ENCODE data around the gene CPVL.

The CPVL gene

GRCh38 chr7:28957751-28958234, 188.5 kb downstream of the CPVL start:
- CTCF ChIA-PET: interaction anchor here (0.7 to 6.0 kb wide), 12 partner anchors 10 to 880 kb away, joined by 3 to 86 read pairs (median 16); no protein-coding TSS in a partner anchor
- POLR2A ChIA-PET: no interaction called here
- H3K4me3 ChIP-seq (ENCODE audit: low read depth, low read length): no peak overlapping the region

GRCh38 chr7:28957064-28957750, 189.1 kb downstream of the CPVL start:
- POLR2A ChIA-PET: interaction anchor here (0.9 kb wide), 1 partner anchor 149 kb away, joined by 4 read pairs; no protein-coding TSS in a partner anchor
- Histone ChIP-seq H3K4me3 (ENCODE audit: low read depth, low read length) (peak overlapping the region; percentile 66), H3K27ac (ENCODE audit: extremely low read depth, low read depth, low read length) (no peak overlapping the region), H3K9me3 (ENCODE audit: control insufficient read depth, insufficient read depth, low read depth, low read length) (no peaks in the 10 kb centered on the region), H3K4me1 (ENCODE audit: control insufficient read depth, insufficient read depth, low read length) (no peaks in the 10 kb centered on the region), H3K36me3 (ENCODE audit: control insufficient read depth in 2 of 2, insufficient read depth in 1 of 2, low read length in 2 of 2) (no peaks in the 10 kb centered on the region)
- TF ChIP-seq ZFP69B (tag by site-specific recombination; IDR thresholded peaks at IDR 0.05) (no peak), ZNF777 (tag by site-specific recombination; IDR thresholded peaks at IDR 0.05; ENCODE audit: borderline replicate concordance) (no peak), FEZF1 (tag by site-specific recombination; IDR thresholded peaks at IDR 0.05) (no peak), GLIS2 (tag by site-specific recombination; IDR thresholded peaks at IDR 0.05) (no peak), GLIS1 (tag by site-specific recombination; IDR thresholded peaks at IDR 0.05) (no peak), MEIS1 (CRISPR knock-in tag; IDR thresholded peaks at IDR 0.05; ENCODE audit: borderline replicate concordance) (no peak), HOXA7 (CRISPR knock-in tag; IDR thresholded peaks at IDR 0.05; ENCODE audit: borderline replicate concordance) (no peak), ZBTB11 (tag by site-specific recombination; conservative IDR thresholded peaks at IDR 0.05; ENCODE audit: low read depth) (no peak), ZNF654 (tag by site-specific recombination; IDR thresholded peaks at IDR 0.05; ENCODE audit: low read depth) (no peak), ZFP41 (tag by site-specific recombination; IDR thresholded peaks at IDR 0.05; ENCODE audit: borderline replicate concordance) (no peak), ZNF292 (tag by site-specific recombination; IDR thresholded peaks at IDR 0.05; ENCODE audit: borderline replicate concordance, low read depth) (no peak), ZNF18 (tag by site-specific recombination; IDR thresholded peaks at IDR 0.05) (no peak)
- CTCF ChIA-PET: interaction anchor here (0.6 to 6.0 kb wide), 41 partner anchors 11 to 465 kb away, joined by 3 to 86 read pairs (median 5); no protein-coding TSS in a partner anchor

More at GRCh38 chr7:28957751-28958234, 188.5 kb downstream of the CPVL start:
- Histone ChIP-seq H3K36me3 (ENCODE audit: control insufficient read depth in 2 of 2, insufficient read depth in 1 of 2, low read length in 2 of 2) (no peaks in the 10 kb centered on the region), H3K27ac (ENCODE audit: extremely low read depth, low read depth, low read length) (no peak overlapping the region), H3K4me1 (ENCODE audit: control insufficient read depth, insufficient read depth, low read length) (no peaks in the 10 kb centered on the region), H3K9me3 (ENCODE audit: control insufficient read depth, insufficient read depth, low read depth, low read length) (no peaks in the 10 kb centered on the region)
- TF ChIP-seq KLF10 (tag by site-specific recombination; IDR thresholded peaks at IDR 0.05): no peak
- no peak for TF ChIP-seq ZNF324 (tag by site-specific recombination; IDR thresholded peaks at IDR 0.05)
- TF ChIP-seq ZNF513 (tag by site-specific recombination; IDR thresholded peaks at IDR 0.05): no peak
- TF ChIP-seq ZNF600 (tag by site-specific recombination; IDR thresholded peaks at IDR 0.05): no peak
- no peak for TF ChIP-seq ZNF704 (tag by site-specific recombination; IDR thresholded peaks at IDR 0.05)
- no peak for TF ChIP-seq ZNF561 (tag by site-specific recombination; IDR thresholded peaks at IDR 0.05; ENCODE audit: borderline replicate concordance)

Measured in HEK293 (cell line).